NCI-H510A treated with DMSO at 0.1 percent for 48 hours (cell line): Measurements from ENCODE around the gene ADAMTS3.
"Not testable (repeated sequence)": the region's sequence is repeated elsewhere in the genome, so short reads cannot be mapped to it uniquely, and the experiment has no call there.

Source experiments
- DNase-seq: peaks from one replicate; lab custom pipeline; 2025; lab: John Stamatoyannopoulos, UW

The ADAMTS3 gene

DNA sequence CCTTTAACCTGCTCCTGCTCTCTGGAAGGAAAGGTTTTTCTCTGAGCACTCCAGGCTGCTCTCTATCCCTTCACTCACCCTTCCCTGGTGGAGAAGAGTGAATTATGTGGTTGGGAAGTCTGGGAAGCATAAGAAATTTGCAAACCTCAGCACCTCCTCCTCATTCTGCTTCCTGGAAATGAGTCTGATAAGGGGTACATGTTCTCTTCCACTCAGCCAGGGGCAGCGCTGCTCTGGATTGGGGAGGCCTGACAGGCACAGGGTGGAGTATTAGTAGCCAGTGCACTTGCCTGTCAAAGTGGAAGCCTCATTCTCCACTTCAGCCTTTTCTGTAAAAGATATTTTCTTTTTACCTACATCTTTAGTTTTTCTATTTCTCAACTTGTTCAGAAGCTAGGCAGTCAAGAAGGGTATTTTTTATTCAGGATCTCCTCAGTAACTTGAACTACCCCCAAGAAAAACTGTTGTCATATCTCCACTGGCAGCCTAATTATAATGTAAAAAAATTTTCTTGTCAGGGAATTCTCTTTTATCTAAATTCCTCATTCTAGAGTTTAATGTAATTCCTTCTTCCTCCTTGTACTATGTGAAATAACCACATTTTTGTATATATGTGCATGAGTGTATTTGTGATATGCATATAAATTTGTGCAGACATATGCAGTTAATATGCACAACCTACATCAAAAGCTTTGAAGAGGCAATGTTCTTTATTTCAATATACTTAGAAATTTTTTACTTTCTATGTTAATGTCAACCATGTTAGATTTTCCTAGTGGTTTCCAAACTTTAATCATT, 15.3 kb downstream of the ADAMTS3 start:
- no peak for DNase-seq

DNA sequence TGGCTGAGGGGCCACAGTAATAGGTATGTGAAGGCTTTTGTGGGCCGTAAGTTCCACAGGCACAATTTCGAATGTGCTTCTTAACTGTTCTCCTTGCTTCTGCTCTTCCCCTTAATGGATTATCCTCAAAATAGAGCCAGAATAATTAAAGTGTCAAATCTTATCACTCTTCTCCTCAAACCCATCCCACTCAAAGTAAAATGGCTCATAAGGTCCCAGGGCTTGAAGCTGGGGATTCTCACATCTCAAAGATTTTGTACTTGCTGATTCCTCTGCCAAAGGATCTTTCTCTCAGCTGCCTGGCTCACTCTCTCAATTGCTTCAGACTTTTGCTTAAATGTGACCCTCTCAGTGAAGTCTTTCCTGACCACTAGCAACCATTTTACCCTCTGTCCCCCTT, 16.6 kb downstream of the ADAMTS3 start:
- no peak for DNase-seq

DNA sequence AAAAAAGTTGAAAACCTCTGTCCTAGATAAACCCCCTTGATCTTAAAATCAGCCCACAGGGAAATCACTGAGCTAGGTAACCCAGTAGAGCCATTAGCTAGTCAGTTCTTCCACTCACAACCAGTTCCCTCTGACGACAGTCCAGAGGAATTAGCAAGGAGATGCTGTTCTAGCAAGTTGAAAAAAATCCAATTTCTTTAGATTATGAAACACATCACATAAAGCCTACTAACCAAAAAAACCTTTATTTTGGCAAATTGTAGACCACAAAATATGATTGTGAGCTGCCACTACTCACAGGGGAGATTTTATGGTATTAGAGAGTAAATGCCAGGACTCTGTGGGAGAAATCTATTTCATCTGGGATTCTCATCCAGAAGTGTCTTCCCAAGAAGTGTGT, 22.6 kb downstream of the ADAMTS3 start:
- DNase-seq: no peak

DNA sequence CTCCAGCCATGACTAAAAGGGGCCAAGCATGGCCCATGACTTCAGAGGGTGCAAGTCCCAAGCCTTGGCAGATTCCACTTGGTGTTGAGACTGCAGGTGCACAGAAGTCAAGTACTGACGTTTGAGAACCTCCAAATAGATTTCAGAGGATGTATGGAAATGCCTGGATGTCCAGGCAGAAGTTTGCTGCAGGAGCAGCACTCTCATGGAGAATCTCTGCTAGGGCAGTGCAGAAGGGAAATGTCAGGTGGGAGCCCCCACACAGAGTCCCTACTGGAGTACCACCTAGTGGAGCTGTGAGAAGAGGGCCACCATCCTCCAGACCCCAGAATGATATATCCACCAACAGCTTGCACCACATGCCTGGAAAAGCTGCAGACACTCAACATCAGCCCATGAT, 28.3 kb downstream of the ADAMTS3 start:
- DNase-seq: not testable (repeated sequence)

DNA sequence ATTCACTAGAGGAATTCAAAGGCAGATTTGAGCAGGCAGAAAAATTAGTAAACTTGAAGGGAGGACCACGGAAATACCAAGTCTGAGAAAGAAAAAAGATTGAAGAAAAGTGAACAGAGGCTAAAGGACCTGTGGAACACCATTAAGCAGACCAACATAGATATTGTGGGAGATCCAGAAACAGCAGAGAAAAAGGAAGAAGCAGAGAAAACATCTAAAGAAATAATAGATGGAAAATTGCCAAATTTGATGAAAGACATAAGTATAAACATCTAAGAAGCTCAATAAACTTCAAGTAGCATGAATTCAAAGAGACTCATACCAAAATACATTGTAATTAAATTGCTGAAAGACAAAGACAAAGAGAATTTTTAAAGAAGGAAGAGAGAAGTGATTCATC, 31.0 kb downstream of the ADAMTS3 start:
- no peak for DNase-seq

DNA sequence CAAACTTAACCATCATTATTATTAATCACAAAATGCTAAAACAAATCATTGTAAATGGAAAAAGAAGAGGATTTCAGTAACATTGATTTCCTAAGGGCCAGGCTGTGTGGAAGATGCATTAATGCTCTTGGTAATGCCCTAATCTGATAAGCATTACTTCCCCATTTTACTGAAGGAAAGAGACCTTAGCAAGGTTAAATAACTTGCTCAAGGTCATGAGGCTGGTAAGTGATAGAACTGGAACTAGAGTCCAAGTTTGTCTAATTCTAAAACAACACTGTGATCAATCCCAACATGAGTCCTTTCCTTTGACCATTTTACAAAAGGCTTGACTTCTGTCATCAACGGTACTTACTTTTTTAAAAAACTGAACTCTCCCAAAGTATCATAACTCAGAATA, 32.6 kb downstream of the ADAMTS3 start:
- DNase-seq: no peak

DNA sequence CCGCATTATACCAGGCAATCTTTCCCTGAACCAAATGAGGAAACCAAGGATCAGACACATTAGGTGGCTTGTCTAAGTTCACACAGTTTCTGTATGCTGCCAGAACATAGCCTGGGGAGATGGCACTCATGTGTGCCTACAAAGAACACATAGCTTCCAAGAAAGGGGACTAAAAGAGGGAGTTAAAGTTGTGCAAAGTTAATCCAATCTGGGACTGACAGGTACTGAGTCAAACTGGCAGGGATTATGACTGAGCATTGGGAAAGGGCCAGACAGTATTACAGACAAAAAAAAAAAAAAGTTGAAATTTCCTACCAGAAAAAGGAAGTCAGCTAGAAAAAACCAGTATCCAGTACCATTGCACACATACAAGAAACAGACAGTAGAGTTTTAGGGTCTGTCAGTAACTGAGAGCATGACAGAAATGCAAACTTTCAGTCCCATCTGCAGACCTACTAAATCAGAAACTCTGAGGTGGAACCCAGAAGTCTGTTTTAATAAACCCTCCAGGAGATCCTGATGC, 37.2 kb downstream of the ADAMTS3 start:
- no peak for DNase-seq

DNA sequence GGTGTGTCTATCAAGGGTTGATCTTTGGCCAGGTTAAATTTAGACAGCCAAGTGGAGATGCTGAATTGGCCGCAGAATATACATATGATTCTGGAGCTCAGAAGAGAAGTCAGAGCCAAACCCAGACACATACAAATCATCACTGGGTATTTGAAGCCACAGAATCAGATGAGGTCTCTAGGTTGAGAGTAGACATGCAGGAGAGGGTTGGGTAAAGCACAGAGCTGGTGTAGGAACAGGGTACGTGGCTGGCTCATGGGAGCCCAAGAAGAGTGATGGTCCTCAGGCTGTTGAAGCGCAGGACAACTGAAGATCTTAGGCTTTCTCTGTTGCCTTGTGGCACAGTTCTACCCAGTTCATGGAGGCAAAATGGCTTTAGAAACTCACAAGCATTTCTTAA, 37.7 kb downstream of the ADAMTS3 start:
- no peak for DNase-seq

DNA sequence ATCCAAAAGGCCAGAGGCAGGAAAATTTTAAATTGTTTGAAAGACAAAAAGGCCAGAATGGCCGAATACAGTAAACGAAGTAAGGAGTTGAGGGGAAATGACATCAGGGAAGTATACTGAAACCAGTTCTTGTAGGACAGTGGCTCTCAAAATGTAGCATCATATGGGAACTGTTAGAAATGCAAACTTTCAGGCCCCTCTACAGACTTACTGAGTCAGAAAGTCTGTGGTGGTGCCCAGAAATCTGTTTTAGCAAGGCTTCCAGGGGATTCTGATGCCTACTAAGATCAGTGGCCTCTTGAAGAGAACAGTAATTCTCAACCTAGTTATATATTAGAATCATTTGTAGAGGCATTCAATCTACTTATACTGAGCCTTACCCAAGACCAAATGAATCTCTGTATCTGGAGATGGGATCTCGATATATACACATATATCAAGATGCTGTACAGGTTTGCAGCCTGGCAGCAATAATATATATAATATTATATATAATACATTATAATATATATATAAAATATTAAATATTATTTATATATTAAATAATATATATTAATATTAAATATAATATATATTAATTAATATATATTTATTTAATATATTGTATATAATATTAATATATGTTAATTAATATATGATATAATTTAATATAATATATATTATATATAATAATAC, 39.7 kb downstream of the ADAMTS3 start:
- no peak for DNase-seq

DNA sequence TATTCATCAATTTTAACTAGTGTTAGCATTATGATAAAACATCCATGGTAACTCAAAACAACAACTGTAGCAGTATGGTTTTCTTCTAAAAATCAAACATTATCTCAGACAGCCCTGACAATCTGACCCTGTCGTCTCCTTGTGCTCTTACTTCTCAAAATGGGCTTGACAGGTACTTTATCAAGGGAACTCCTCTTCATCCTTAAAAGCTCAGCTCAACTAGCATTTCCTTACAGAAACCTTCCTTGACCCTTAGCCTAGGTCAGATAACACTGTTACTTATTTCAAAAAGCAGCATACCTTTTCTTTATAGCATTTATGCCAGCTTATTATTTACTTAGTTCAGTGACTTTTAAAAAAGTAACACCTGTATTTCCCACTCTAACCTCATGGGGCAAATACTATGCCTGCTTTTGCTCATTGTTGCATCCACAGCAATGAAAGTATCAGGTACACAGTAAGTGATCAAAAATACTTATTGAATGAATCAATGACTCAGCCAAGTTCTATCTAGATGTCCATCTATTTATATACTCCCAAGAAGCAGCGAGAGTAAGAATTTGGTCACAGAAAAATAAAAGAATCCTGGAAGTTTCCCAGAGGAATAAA, 41.9 kb downstream of the ADAMTS3 start:
- no peak for DNase-seq

DNA sequence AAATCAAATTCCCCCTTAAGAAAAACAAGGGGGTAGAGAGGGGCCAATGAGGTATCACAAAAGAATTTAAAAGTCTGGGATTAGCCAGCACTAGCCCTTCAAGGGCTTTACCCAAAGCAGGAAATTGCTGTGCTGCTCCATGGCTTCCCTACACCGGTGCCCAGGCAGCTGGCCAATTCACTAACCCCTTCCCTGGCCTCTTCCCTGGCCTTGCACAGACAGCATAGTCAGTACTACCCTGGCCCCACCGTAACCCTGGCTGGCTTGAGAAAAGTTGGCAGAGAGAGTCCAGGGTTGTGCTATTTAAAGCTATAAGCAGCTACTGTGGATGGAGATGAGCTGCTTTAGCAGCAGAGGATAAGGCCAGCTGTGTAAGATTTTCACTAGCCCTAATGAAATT, 43.1 kb downstream of the ADAMTS3 start:
- no peak for DNase-seq

DNA sequence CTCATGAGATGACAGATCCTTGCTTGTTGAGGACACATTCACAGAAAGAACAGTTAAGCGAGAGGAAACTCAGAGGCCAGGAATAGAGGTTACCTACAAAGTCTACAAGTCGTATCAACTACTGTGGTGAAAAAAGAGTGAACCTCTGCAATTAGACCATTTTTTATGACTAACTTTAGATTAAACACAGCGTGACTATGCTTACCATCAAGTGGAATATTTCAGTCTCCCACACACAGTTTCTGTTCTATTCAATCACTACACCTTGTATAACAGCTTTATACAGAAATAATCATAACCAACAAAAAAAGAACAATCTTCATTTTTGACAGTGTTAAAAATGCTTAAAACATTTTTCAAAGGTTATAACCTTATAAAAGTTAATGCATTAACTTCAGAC, 46.6 kb downstream of the ADAMTS3 start:
- no peak for DNase-seq

DNA sequence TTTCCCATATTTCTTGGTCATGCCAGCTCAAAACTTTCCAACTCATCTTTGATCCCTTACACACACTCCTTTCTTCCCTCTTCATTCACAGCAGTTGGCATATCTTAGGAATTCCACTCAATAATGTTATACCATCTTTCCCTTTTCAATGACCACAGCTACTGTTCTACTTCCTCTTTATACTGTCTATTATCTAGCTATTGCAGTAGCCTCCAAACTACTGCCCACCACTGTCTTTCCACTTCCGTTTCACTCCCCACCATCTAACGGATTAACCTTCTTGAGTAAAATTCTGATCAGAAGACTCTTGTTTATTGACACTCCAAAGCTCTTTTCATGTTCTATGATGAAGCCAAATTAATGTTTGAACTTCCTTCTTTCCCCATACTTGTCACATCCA, 55.8 kb downstream of the ADAMTS3 start:
- DNase-seq: no peak

DNA sequence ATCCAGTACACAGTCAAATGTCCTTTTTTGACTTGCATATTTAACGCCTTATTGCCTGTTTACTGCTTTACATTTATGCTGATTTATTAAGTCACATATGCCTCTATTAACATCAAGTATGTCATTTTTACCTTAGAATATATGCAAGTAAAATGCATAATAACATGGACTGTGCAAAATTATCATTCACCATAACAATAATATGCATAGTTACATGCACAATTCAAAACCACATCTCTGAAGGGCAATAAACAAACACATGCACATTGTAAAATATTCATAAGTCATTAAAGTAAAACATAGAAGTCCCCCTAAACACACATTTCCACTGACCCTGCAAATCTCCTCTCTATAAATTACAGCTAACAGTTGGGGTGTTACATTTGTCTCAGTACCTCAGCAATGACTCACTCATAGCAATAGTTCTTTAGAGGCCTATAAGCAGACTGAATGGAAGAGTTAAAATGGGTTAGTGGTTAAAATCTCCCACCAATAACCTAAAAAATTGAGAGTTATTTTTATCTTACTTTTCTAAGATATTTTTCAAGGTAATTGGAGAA, 61.1 kb downstream of the ADAMTS3 start:
- DNase-seq: no peak

DNA sequence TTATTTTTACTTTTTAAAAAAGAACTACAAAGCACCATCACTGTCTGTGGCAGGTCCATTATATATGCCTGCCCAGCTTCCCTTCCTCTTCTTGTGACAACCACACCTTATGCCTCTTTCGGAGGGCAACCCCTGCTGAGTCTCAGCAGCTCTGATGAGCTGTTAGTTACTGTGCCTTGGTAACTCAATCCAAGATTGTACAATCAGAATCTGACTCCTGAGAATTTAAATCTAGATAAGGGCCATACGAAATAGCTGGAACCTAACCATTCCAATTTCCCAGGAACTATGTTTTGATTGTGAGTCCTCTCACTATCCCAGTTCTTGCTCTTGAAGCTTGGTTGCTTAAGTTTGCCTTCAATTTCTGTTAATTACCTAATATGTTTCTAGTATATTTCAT, 61.9 kb downstream of the ADAMTS3 start:
- DNase-seq: no peak

DNA sequence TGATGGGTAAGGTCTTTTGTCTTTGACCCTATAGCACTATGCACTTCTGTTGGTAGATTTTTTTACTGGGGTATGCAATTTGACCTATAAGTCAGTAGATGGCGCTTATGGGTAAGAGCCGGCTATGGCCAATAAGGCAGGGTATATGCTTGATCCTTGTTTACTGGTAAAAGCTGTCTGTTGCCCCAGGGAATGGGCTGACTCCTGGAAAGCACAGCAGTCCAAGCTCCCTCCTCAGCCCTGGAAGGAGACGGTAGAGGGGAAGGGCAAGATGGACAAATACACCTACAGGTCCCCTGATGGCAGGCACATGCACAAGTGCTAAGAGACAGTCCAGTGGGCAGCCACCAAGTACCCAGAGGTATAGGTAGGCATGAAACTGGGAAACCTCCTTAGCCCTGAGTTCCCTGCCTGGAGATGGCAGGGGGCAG, 63.7 kb downstream of the ADAMTS3 start:
- DNase-seq: peak; percentile 69

DNA sequence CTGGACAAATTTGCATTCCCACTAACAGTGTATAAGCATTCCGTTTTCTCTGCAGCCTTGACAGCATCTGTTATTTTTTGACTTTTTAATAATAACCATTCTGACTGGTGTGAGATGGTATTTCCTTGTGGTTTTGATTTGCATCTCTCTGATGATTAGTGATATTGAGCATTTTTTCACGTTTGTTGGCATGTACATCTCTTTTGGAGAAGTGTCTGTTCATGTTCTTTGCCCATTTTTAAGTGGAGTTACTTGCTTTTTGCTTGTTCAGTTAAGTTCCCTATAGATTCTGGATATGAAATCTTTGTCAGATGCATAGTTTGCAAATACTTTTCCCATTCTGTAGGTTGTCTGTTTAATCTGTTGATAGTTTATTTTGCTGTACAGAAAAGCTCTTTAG, 68.8 kb downstream of the ADAMTS3 start:
- DNase-seq: no peak

DNA sequence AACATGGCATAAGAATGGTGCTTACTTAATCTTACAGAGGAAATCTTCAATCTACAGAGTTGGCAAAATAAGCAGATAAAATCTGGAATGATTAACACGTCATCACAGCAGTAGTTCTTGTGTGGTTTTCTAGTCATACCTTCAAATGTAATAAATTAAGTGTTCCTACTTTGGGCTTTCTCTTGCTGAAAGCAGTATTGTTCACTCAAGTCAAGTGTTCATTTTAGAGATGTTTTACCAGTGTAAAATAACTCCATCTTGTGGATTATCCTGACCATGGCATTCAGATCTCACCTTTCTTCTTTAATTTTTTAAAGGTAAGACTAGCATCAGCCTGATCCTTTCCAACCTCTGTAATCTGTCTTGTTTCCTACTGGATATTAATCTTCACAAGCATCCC, 72.9 kb downstream of the ADAMTS3 start:
- no peak for DNase-seq

DNA sequence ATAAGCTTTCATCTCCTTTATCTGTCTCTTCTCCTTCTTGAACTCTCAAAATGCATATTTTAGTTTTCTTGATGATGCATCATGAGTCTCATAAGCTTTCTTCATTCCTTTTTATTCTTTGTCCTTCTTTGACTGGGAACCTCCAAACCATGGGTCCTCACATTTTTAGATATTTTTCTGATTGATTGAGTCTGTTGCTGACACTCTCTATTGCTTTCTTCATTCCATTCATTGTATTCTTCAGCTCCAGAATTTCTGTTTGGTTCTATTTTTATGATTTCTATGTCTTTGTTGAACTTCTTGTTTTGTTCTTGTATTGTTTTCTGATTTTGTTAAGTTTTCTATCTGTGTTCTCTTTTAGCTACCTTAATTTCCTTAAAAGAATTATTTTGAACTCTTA, 74.9 kb downstream of the ADAMTS3 start:
- no peak for DNase-seq

DNA sequence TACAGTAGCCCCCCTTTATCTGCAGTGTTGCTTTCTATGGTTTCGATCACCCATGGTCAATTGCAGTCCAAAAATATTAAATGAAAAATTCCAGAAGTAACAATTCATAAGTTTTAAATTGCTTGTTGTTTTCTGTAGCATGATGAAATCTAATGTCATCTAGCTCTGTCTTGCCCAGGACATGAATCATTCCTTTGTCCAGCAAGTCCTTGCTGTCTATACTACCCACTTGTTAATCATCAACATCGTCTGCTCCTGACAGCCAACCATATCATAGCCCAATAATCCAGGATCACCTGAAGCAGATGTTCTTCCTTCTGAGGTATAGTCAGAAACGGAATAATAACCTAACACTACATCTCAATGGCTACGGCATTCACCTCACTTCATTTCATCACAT, 79.8 kb downstream of the ADAMTS3 start:
- DNase-seq: no peak

DNA sequence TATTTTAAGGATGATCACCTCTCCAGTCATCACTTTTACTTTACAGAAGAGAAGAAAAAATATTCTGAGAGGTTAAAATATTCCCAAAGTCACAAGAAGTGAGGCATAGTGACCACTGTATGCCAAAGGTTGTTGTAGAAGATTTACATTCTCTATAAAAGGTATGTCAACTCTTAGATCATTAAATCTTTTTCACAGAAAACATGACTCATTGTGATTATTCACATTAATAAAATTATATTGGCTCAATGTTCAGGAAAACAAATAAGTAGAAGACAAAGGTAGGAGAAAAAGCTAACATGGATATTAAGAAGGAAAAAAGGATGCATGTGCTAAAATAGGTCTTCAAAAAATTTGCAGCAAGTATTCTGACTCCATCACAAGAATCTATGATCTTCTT, 82.0 kb downstream of the ADAMTS3 start:
- no peak for DNase-seq

DNA sequence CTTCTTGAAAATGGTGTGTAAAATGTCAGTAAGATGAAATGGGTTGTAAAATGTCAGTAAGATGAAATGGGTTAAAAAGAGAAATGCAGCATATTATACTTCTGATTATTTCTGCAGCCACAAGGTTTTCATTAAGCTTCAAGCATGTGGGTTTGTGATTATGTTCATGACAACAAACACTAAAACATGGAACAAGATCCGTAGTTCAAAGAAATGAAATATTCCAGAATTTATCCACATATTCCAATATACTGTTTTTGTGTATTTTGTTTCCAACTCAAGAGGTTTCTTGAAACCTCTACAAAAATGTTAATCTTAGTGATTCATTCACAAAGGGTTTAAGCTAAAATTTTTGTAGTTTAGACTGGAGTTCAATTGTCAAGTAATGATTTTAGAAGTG, 84.0 kb downstream of the ADAMTS3 start:
- DNase-seq: no peak

DNA sequence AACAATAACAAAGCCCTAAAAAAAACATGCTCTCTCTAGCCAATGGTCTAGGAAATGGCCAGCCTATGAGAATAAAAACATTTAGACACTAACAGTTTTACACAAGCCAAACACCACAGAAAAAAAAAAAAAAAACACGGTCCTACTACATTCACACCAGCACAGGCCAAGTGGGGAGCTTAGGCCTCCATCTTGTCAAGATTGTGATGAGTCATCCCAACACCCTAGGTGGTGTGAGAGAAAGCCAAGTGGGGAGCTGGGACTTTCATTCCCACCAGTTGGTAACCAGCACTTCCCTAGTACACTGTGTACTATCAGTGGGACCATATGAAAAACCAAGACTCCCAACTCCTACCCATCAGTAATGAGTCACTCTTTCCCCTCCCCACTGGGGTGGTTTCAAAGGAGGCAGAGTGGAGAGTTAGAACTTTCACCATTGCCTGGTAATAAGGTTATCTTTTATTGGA, 95.6 kb downstream of the ADAMTS3 start:
- no peak for DNase-seq
